NCI-H2081 treated with DMSO at 0.1 percent for 48 hours (cell line): ENCODE results near the gene COL12A1.

ENCODE experiments used
- DNase-seq: peaks from one replicate; lab custom pipeline; 2025; lab: John Stamatoyannopoulos, UW

The COL12A1 gene

DNA sequence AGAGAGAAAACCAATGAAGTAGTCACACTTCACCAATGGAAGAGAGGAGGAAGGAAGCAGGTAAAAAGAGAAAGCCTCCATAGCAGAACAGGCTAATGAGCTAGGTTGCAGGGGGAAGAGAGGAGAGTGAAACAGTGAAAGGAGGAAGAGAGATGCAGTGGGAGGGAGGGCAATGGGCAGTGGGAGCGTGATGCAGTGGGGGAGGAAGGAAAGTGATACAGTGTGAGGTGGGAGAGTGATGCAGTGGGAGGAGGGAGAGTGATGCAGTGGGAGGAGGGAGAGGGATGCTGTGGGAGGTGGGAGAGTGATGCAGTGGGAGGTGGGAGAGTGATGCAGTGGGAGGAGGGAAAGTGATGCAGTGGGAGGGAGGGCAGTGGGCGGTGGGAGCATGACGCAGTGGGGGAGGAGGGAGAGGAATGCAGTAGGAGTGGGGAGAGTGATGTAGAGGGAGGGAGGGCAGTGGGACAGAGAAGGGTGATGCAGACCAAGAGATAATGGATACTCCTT is 29.7 kb downstream of the COL12A1 start:
- DNase-seq, result no peak

DNA sequence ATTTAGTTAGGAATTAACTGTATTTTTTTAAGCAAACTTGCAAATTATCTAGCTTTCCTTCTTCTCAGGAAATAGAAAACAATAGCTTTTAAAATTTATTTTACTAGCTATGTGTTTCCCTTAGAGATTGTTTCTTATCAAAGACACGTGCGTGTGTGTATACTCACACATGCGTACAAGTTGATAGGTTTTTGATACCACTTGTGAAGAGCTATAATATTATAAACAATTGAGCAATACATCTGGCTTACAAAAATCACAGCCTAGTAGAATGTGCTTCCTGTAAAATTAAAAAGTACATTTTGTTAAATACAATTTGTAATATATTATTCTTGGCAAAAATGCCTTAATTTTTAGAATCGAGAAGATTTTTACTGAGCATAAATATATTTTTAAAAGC is 33.9 kb downstream of the COL12A1 start:
- no peak for DNase-seq

DNA sequence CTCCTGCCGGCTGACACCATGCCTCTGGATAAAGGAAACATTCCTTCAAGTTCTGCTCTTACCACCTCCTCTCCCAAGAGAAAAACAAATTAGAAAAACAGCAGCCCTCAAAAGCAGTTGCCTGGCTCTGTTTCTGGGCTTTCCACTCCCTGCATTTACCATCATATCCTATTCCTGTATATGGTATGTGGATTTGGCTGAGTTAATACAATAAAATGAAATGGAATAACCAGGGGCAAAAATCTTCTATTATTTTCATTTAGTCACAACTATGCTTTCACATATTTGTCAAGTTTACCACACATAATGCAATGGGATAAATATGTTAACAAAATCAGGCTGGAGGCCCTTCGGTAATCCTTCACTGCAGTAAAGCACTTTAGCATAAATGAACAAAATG is 34.3 kb downstream of the COL12A1 start:
- no peak for DNase-seq

DNA sequence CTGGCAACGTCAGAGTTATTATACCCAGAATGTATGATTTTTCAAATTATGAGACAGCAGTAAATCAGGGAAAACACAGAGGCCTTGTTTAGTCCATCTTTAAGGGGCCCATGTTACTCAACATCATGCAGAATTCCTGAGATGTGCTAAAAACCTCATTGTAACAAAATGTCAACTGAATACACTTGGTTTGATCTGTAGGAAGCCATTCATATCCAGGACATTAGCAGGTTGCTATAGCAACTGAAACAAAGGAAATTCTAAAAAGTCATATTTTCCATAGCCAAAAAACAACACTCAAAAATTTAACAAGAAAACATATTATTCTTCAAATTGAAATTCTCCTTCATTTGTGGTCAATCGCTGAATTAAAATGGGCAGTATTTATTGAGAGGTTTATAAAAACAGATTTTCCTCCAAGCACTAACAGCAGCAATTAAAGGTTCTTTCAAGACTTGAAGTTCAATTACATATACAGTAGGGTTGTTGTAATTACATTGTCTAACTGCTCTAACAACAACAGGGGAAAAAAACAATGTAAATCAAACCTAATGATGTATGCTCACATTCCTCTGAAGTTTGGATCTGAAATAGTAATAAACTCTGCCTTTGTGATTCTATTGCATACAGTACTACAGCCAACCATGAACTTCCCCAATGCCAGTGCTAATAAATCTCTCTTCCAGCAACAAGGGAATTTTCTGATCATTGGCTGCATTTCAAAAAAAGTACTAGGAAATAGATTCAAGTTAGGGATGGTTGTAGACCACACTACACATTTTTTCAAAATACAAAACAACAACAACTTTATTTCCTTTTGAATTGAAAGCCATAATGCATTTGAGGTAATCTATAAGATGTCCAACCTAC is 34.9 kb downstream of the COL12A1 start:
- no peak for DNase-seq

DNA sequence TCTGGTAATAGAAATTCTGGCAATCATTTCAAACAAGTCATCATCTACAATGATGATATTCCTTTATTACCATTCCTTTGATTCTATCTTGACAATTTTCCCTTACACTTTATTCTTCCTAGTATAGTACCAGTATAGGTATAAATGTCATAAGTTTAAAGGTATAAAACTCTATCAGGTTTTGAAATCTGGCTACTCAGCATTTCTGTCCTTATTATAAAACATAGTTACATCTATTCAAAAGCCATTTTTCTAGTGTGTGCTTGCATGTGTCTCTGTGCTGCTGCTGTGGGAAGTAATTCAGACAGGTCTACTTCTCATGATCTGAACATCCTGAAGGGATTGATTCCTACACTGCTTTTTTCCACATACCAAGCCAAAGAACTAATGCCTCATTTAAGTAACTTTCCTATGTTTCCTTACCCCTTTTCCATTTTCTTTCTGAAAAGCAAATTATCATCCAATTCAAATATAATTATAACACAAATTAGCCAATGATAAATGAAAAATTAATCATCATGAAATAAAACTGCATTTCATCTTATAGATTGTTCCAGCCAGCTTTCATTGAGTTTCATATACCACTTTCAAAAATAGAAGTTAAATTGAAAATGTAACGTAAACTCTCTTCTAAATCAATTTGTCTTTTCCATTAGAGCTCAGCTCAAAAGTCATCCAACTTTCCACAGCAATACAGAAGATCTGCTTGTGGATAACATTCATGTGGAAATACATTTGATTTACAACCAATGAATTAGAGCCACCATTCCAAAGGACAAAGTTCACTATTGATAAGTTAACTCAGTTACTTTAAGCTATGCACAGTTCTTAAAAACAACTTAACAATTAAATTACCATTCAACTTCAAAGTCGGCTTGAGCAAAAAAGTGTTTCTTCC is 35.9 kb downstream of the COL12A1 start:
- DNase-seq, result no peak

DNA sequence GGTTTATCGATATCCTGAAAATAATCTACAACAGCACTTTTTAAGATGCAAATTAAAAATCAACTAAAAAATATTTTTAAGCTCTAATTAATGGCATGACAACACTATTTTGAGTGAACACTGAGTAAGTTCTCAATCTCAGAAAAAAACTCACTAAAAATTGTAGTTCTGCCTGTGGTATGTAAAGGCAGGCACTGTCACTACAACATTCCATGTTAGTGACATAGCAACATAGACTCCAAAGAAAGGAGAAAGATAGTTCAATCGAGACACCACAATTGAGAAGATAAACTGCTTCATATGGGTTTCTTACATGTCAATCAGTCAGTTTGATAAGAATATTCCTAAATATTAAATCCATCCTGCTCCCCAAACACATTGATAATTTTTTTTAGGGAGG is 38.0 kb downstream of the COL12A1 start:
- no peak for DNase-seq

DNA sequence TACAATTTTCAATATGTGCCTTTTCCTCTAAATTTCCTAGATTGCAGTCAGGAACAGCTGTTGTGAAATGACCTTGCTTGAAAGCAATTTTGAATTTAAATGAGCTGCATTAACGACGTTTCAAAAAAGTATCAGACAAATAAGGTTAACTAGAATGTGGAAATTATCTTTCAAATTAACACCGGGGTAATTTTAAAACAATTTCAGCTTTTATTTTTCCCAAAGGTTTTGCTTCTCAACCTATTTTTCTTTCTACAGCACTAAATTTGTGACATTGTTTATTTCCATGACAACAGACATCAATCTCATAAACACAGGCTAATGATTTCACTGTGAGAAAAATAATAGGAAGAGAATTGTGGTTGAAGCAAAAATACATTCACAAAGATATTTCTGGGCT is 38.5 kb downstream of the COL12A1 start:
- no peak for DNase-seq

DNA sequence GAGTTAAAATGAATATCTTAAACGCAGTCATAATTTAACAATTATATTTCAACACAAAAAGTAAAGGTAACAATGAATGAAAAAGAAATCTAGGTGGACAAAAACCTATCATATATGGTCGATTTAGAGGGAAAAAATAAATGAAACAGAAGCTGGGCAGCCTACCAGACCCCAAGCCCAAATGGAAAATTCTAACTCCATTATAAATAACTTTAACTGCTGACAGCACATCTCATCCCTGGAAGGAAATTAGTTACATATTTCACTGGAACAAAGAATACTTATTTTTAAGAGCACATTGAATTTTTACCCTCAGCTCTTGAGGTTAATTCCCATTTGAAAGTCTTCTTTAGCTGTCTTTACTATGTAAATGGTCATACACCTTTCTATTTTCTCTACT is 39.1 kb downstream of the COL12A1 start:
- no peak for DNase-seq

DNA sequence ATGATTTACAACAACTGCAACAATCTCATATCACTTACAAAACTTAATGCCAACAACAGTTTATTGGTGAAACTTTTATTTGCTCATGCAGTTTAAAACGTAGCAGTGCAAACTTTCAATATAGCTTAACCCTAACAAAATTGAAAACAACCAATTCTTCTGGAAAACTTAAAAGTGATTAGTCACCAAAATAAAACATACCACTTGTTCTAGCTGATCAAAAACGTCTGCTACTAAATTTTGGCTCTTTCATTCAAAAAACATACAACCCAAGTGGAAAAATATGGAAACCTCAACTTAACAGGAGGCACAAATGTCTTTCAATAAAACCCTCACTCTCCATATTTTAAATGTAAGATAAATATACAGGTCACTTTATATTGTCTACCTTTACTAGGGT is 39.6 kb downstream of the COL12A1 start:
- no peak for DNase-seq

DNA sequence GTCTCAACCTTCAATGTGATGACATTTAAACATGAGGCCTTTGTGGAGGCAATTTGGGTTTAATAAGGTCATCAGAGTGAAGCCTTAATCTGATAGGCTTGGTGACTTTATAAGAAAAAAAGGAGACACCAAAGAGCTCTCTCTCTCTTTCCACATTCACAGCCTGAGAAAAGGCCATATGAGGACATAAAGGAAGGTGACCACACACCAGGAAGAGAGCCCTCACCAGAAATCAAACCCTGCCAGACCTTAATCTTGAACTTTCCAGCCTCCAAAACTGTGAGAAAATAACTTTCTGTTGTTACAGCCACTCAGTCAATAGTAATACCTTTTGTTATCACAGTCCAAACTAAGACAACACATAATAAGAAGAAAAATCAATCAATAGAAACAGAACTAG is 47.7 kb downstream of the COL12A1 start:
- no peak for DNase-seq

DNA sequence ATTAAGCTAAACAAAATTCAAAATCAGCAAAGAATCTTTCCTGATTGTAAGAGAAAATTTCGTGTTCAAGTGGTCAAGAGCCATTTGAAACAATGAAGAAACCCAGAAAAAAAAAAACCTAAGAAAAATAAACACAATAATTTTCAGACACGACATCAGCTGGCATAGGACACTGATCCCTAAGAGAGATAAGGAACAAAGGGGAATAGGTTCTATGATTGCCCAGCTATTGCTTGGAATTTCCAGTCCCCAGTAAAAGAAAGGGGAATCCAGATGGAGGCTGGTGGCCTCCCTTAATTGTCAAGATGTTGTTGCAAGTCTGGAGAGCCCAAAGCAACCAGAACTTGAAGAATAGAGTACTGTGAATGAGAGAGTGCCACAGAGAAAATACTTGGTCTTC is 48.5 kb downstream of the COL12A1 start:
- no peak for DNase-seq

DNA sequence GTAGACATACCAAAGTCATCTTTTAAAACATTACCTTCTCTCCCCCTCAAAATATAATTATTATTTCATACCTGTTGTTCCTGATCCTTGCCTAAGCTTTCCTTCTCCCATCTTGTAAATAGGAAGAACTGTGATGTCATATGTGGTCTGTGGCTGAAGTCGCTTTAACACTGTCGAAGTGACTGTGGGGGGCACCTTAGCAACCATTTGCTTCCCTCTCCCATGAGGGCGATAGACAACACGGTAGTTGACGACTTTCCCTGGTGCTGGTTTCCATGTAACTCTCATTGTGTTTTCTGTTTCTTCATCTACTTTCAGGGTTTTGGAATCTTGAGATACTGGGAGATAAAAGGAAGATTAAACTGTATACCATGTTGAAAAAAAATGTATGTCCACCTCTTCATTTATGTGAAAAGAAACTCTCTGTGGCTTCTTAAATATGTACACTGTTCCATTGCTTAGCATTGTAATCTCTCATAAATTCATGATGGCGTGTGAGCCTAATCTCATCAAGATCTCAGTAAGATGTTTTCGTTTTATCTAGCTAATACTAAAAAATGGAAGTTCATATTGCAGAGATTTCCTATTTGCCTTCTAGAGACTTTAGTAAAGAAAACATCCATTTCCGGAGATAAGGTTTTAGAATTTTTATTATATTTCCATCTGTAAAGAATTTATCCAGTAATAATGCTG is 49.5 kb downstream of the COL12A1 start:
- DNase-seq, result no peak

DNA sequence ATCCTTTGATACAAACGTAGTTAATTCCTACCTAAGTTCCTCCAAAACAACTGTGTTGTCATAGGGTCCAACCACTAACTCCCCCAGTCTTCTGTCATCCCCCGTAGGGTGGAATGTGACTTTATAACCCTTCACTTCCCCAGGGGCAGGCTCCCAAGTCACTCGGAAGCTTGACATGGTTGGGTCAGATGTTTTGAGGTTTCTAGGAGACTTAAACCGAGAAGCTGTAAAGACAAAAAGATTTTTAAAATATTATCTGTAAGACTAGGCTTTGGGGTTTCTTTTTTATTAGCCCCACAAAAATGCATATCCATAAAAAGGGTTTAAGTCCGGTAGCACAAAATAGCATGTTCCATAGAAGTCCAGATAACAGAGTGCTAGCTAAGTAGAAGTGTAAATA is 50.2 kb downstream of the COL12A1 start:
- no peak for DNase-seq

DNA sequence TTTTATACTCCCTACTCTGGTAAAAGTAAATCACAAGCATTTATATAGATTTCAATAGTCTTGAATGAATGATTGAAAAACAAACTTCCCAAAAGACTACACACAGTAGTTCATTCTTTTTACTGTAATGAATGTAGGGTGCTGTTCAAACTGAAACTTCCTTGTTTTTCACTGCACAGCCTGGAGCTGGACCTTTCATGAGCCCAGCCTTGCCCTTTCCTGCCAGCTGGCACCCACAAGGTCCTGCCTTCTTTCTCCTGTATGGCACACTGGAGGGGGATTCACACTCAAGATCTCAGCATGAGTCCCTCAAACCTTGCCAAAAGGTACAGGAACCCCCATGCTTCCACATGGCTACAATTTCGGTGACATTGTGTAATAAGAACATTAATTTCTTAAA is 50.9 kb downstream of the COL12A1 start:
- no peak for DNase-seq

DNA sequence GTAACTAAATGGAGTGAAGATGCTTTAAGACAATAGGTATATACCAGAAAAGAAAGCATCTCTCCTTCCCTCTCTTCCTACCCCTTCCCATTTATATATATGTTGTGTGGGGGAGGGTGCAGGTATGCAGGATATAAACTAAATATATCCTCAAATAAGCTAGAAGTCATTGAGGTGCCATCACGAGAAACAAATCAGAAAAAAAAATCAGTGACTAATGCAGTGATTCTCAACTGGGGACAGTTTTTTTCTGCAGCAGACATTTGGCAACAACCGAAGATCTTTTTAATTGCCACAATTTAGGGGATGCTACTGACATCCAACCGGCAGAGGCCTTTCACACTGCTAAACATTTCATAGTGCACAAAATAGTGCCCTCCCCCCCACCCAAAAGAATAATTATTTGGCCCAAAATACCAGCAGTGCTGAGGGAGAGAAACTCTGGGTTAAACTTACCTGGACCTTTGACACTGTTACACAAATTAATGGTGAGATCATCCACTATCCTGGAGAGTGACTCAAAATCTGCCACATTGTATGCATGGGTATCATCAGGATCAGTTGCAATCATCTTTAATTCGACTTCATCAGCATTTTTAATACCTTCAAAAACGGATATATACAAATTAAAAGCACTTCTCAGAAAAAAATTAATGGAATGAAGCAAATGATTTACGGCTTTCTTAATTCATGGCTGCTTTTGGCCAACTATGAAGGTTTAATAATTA is 55.0 kb downstream of the COL12A1 start:
- DNase-seq, result no peak

DNA sequence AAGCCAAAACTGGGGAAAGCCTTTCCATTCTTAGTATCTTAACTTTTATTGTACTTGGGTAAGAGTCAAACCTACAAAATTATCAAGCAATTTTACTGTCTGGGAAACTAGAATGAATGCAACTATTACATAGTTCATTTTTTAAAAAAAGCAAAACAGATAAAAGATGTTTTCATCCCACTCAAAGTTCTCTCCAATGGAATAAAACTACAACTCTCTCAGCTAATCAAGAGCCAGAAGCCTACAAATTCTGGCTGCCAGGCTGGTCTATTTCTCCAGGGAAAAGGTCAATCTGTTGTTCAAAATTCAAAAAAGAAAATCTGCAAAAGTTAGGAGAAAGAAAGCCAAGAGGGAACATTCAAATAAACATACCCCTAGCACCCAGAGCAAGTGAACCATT is 56.2 kb downstream of the COL12A1 start:
- DNase-seq, result no peak

DNA sequence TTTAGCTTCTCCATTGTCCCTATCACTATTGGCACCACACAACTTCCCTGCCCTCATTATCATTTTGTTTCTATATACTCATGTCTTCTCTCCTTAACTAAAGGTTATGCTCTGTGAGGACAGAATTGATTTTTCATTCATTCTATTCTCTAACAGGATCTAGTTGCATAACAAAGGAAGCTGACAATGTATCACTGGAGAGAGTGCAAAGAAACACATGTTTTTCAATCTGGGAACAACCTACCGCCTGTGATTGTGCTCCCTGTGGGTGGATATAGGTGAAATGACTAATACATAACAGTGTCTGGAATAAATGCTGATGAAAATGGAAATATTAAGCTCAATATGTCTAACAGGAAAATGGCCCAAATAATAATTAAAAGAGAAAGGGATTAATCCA is 56.6 kb downstream of the COL12A1 start:
- no peak for DNase-seq

DNA sequence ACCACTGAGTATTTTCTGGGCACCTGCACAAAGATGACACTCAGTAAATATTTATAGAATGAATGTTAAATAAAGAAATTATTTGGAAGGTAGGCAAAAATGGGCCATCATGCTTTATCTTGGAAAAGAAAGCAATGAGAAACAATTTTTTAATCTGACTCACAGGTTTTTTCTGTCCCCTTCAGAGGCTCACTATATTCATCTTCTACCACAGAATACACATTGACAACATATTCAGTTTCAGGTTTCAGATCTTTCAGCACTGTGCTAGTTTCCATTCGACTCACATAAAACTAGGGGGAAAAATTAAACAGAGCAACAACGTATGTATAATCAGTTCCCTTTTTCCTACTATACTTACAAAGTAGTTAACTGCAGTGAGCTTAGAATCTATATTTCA is 58.3 kb downstream of the COL12A1 start:
- DNase-seq, result no peak

DNA sequence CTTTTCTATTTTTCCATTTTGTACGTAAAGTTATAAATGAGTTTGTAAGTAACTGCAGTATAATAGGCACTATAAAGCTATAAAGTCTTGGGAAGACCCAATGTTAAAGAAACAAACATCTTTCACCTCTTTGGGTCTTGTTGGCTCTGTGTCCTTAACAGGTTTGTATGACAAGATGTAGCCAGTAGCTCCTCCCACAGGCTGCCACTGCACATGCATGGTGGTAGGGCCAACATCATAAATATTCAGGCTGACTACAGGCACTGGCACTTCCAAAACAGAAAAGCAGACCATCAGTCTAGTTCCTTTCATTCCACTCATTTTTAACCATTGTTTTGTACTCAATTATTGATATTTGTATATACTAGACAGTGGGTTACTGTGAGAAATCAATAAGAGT is 59.9 kb downstream of the COL12A1 start:
- no peak for DNase-seq

DNA sequence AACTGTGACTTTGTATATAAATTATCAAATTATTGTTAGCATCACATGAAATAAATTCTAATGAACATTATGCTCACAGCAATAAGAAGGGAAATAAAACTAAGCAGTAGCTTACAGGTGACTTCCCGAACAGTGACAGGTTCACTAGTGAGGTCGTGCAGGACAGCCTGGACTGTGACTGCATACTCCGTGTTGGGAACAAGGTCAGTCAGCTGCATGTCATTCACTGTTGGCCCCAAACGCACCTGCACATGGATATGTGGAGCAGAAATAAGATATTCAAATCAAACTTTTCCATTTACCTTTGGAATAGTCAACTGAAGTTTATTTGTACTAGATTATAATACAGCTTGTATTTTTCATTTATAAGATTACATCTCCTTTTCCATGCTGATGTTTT is 60.6 kb downstream of the COL12A1 start:
- DNase-seq, result no peak

DNA sequence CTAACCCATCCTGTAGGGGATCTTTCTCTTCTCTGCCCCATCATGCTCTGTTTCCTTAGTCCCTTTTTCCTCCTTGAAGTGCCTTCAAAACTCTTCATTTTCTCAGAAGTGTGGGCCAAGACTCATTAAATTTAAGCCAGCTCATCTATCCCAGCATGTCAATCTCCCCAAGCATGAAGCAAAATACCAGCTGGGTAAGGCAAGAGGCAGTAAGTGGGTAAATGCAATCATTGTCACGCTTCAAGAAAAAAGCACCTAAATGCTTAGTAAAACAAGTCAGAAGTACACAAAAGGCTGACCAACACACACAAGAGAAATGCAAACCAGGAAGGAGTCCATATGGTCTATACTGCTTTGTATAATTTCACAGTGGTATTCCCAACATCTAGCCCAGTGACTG is 61.5 kb downstream of the COL12A1 start:
- no peak for DNase-seq

DNA sequence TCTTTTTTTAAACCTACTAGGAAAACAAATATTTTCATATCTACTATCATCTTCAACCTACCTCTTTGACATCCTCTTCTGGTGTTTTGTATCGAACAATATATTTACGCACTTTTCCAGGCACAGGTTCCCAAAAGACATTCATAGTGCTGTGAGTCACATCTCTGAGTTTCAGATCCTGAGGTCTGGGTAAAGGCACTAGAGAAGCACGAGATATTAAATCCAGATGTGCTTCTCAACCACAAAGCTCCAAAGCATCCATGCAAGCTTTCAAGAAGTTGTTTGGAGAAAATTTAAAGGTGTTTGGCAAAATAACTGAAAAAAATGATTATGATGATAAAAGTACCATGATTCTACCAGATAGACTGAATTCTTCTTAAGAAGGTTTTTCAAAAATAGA is 62.7 kb downstream of the COL12A1 start:
- DNase-seq, result no peak
